Fibroblast of peridontal ligament (primary cell): ENCODE measurements around the gene NWD2.
"Not testable (repeated sequence)": the region's sequence is repeated elsewhere in the genome, so short reads cannot be mapped to it uniquely, and the experiment has no call there.

Experiments
- DNase-seq: peaks from one replicate; pipeline ENCODE4 v3.0.0-alpha.2; 2010; ENCODE audit errors: extremely low read depth

Gene NWD2

GRCh38 chr4:37392521-37393255, 148.1 kb downstream of the NWD2 start:
- no peak for DNase-seq

GRCh38 chr4:37393321-37393720, 148.8 kb downstream of the NWD2 start:
- no peak for DNase-seq

GRCh38 chr4:37393889-37394288, 149.3 kb downstream of the NWD2 start:
- DNase-seq, result no peak

GRCh38 chr4:37397505-37397904, 153.0 kb downstream of the NWD2 start:
- no peak for DNase-seq

GRCh38 chr4:37400241-37400881, 155.8 kb downstream of the NWD2 start:
- DNase-seq, result no peak

GRCh38 chr4:37407938-37408826, 163.6 kb downstream of the NWD2 start:
- DNase-seq, result not testable (repeated sequence)

GRCh38 chr4:37413612-37414011, 169.1 kb downstream of the NWD2 start:
- DNase-seq, result not testable (repeated sequence)

GRCh38 chr4:37415845-37416369, 171.4 kb downstream of the NWD2 start:
- DNase-seq, result no peak

- DNase-seq, result no peak
These were observed 177.1 kb downstream of the NWD2 start for GRCh38 chr4:37421614-37422013.

- no peak for DNase-seq
These were observed 177.6 kb downstream of the NWD2 start for GRCh38 chr4:37422102-37422501.

GRCh38 chr4:37422638-37423037, 178.1 kb downstream of the NWD2 start:
- DNase-seq, result no peak

GRCh38 chr4:37423310-37423709, 178.8 kb downstream of the NWD2 start:
- DNase-seq, result no peak

GRCh38 chr4:37424753-37425152, 180.2 kb downstream of the NWD2 start:
- DNase-seq, result no peak

GRCh38 chr4:37425857-37426256, 181.3 kb downstream of the NWD2 start:
- no peak for DNase-seq

- DNase-seq, result no peak
These were observed 182.7 kb downstream of the NWD2 start for GRCh38 chr4:37427193-37427592.

GRCh38 chr4:37429906-37430305, 185.4 kb downstream of the NWD2 start:
- no peak for DNase-seq

- DNase-seq, result no peak
These were observed 186.3 kb downstream of the NWD2 start for GRCh38 chr4:37430718-37431416.

- DNase-seq, result no peak
These were observed 186.8 kb downstream of the NWD2 start for GRCh38 chr4:37431417-37431743.

GRCh38 chr4:37434469-37434868, 189.9 kb downstream of the NWD2 start:
- peak; percentile 1 for DNase-seq

GRCh38 chr4:37436546-37436945, 192.0 kb downstream of the NWD2 start:
- no peak for DNase-seq

GRCh38 chr4:37437163-37437562, 192.6 kb downstream of the NWD2 start:
- no peak for DNase-seq
